ENCODE measurements around the gene FAM120AOS.
"Not testable (repeated sequence)": the region's sequence is repeated elsewhere in the genome, so short reads cannot be mapped to it uniquely, and the experiment has no call there.

Gene FAM120AOS

DNA sequence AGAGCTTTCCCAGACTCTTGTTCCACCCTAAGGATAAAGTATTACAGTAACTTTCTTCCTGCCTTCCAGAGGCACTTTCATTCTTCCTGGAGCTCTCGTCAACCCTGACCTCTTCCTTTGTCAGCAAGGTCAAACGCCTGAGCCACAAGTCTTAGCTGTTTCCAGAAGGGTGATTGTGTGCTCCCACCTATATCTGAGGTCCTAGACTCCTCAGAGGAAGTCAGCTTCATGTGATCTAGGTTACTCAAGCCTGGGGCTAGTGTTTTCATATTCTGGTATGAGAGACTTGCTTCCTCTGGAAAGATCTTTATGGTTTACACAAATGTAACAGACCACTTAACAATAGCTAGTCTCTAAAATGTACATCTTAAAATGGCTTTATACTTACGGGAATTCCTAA is 7.3 kb downstream of the FAM120AOS start:
- H3K4me3 ChIP-seq (replicated peaks; ENCODE audit: low read depth, low read length) = no peak overlapping the region
- no peak for DNase-seq (ENCODE audit: low read depth)
- TF ChIP-seq, protein P1, sequence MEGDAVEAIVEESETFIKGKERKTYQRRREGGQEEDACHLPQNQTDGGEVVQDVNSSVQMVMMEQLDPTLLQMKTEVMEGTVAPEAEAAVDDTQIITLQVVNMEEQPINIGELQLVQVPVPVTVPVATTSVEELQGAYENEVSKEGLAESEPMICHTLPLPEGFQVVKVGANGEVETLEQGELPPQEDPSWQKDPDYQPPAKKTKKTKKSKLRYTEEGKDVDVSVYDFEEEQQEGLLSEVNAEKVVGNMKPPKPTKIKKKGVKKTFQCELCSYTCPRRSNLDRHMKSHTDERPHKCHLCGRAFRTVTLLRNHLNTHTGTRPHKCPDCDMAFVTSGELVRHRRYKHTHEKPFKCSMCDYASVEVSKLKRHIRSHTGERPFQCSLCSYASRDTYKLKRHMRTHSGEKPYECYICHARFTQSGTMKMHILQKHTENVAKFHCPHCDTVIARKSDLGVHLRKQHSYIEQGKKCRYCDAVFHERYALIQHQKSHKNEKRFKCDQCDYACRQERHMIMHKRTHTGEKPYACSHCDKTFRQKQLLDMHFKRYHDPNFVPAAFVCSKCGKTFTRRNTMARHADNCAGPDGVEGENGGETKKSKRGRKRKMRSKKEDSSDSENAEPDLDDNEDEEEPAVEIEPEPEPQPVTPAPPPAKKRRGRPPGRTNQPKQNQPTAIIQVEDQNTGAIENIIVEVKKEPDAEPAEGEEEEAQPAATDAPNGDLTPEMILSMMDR (IDR thresholded peaks at IDR 0.05; ENCODE audit: low read length, missing control alignments) = no peak

DNA sequence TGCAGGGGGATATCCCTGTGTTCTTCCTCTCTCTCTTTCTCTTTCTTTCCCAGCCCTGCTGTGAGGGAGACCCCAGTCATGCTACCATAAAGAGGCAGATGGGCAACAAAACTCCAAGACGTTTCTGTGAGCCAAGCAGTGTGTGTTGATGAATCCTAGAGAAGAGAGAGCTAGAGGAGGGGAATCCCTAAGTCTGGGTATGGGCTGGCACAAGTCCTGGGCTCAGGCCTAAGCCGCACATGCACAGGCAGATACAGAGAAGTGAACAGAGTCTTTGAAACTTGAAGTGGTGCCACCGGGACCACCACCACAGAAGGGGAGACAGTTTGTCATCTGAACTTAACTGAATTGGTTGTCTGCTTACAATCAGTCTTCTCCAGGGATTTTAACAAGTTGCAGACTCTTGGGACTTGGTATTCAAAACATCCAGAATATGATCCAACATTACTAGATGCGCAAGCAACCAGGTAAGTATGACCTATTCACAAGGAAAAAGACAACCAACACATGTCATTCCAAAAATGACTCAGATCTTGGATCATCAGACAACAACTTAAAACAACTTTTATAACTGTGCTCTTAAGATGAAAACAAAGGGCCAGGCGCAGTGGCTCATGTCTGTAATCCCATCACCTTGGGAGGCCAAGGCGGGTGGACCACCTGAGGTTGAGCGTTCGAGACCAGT is 12.3 kb downstream of the FAM120AOS start:
- TF ChIP-seq, protein P1 (IDR thresholded peaks at IDR 0.05; ENCODE audit: low read length, missing control alignments) = no peak
- DNase-seq (ENCODE audit: low read depth) = no peak
- H3K4me3 ChIP-seq (replicated peaks; ENCODE audit: low read depth, low read length) = no peak overlapping the region

DNA sequence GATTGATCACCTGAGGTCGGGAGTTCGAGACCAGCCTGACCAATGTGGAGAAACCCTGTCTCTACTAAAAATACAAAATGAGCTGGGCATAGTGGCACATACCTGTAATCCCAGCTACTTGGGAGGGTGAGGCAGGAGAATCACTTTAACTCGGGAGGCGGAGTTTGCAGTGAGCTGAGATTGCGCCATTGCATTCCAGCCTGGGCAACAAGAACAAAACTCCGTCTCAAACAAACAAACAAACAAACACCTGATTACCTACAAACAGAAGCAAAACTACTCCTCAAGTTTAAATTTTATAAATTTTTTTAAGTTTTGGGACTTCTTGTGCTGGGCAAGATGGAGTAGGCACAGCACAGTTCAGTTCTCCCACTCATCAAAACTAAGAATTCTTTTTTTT is 14.1 kb downstream of the FAM120AOS start:
- not testable (repeated sequence) for DNase-seq (ENCODE audit: low read depth); H3K4me3 ChIP-seq (replicated peaks; ENCODE audit: low read depth, low read length)

DNA sequence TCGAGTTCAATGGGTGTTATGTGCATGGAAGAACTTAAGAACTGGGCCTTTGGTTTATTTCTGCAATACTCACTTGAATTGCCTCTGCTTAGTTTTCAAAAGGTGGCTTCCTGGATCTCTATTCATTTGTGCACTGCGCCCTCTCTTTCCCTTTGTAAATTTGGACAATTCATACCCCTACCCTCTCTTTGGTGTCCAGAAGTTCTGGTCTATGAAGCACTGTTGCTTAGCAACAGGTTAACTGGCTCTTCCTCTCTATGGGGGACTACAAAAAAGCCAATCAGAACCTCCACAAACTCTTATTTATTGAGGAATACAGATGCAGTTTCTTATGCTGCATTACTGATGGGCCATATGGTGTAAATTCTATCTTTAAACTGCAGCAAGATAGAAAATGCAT is 15.4 kb downstream of the FAM120AOS start:
- DNase-seq (ENCODE audit: low read depth) = no peak
- TF ChIP-seq, protein P1 (IDR thresholded peaks at IDR 0.05; ENCODE audit: low read length, missing control alignments) = no peak
- H3K4me3 ChIP-seq (replicated peaks; ENCODE audit: low read depth, low read length) = no peak overlapping the region

DNA sequence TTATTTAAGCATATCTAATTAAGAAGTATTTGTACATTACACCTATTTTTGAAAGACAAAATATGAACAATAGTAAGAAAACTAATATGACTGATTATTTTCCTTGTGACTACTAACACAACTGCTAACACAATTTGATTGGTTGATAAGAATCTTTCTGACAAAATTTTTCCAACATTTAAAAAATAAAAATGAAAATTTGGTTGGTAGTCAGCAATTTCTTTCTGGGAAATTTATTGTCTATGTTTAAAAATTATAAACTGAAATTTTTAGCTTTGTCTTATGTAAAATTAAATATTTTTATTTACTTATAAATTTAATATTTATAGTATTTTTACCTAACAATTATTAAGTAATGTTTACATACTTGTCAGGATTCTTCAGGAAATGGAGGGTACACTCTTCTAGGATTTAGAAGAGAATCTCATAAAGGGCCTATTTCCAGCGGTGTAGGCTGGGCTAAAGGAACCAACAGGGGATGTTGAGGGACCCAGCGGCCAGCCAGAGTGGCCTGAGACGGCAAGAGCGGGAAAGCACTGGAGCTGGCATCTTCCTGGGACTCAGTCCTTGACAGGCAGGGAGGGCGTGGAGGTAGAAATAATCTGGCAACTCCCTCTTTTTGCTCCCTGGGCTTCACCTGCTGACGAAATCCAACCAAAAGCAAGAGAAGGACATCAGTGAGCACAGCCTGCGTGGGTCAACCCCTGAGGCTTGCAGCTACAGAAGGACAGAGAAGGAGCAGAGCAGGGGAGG is 16.6 kb downstream of the FAM120AOS start:
- no peak for DNase-seq (ENCODE audit: low read depth)
- TF ChIP-seq, protein P1 (IDR thresholded peaks at IDR 0.05; ENCODE audit: low read length, missing control alignments) = no peak

DNA sequence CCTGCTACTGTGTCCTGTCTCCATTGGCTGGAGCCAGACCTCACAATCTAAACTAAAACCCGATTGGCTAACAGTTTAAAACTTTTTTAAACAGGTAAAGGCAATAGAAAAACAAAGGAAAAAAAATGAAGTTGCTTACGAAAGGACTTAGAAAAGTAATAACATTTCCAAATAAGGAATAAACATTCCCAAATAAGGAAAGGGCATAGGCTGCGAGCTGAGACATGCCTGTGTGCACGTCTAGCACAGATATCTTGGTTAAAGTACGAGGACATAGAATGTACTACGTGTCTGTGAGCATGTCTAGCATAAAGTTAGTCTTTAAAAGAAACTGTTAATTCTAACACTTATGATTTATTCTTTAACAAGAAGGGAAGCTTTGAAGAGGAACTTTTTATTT is 17.2 kb downstream of the FAM120AOS start:
- no peak for DNase-seq (ENCODE audit: low read depth)
- TF ChIP-seq, protein P1 (IDR thresholded peaks at IDR 0.05; ENCODE audit: low read length, missing control alignments) = no peak
- no peak overlapping the region for H3K4me3 ChIP-seq (replicated peaks; ENCODE audit: low read depth, low read length)

More for the DNA sequence above, 16.6 kb downstream of the FAM120AOS start:
- H3K4me3 ChIP-seq (replicated peaks; ENCODE audit: low read depth, low read length) = no peak overlapping the region

DNA sequence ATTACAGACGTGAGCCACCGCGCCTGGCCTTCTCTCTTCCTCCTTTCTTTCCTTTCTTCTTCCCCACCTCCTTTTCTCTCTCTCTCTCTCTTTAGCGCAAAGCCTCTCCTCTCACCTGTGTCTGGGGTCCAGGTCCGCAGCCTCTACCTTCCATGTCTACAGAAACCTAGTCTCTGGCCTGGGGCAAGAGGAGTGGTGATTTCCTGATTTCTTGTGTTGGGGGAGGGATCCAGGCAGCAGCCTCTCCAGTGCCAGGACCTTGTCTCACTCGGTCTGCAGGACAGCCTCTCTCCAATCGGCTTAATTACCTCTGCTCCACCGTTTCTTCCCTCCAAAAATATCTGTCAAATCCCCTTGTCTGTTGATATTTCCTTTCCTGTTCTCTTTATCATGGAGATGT is 18.0 kb downstream of the FAM120AOS start:
- no peak for DNase-seq (ENCODE audit: low read depth)
- TF ChIP-seq, protein P1 (IDR thresholded peaks at IDR 0.05; ENCODE audit: low read length, missing control alignments) = no peak
- no peak overlapping the region for H3K4me3 ChIP-seq (replicated peaks; ENCODE audit: low read depth, low read length)
